Body of pancreas (tissue), 4 donors: Measurements from ENCODE around the gene SAMD10. TPM values are rescaled to one million over a fixed set of nuclear protein-coding genes. Genes with fewer than 3 reads are reported as not detected.
A peak's percentile ranks its signal among the peaks of the same experiment; 100 is the strongest.

Experiments
- ATAC-seq: fragments of 150-250 bp; one replicate; pipeline ENCODE4 v1.9.1; 2016
- DNase-seq, 4 donors: peaks; one replicate each; pipeline ENCODE4 v3.0.0-alpha.2; 2019
- H3K27ac ChIP-seq, 4 donors: fragments of 200-600 bp; sonication (generic); 1 replicate in 3 of 4; 2 replicates in 1 of 4; pipeline versions ENCODE4 v1.5.1 to v1.6.1; 2016 to 2019; ENCODE audit warnings: mild to moderate bottlenecking in 1 of 4, mixed read lengths in 1 of 4, moderate library complexity in 1 of 4
- H3K27me3 ChIP-seq, 2 donors: fragments of 200-600 bp; sonication (generic); one replicate each; pipeline ENCODE4 v1.6.0; 2016; ENCODE audit warnings: mild to moderate bottlenecking in 1 of 2
- H3K36me3 ChIP-seq, 2 donors: fragments of 200-600 bp; sonication (generic); replicated peaks in 1 of 2; 2 replicates each; pipeline ENCODE4 v1.5.1; 2016; ENCODE audit warnings: low read depth in 2 of 2; ENCODE audit not compliant: insufficient read depth in 1 of 2
- H3K4me1 ChIP-seq: fragments of 200-600 bp; sonication (generic); one replicate; pipeline ENCODE4 v1.6.0; 2016
- H3K4me3 ChIP-seq, 2 donors: fragments of 200-600 bp; sonication (generic); 1 replicate in 1 of 2; 2 replicates in 1 of 2; pipeline ENCODE4 v1.5.1; 2016 to 2019
- H3K9me3 ChIP-seq, 3 donors: fragments of 200-600 bp; sonication (generic); 1 replicate in 2 of 3; 2 replicates in 1 of 3; pipeline ENCODE4 v1.5.1; 2016
- POLR2A ChIP-seq, 3 donors: fragments of 450-650 bp; IDR thresholded peaks; one replicate each; pipeline ENCODE4 v1.6.1; 2016; ENCODE audit warnings: antibody characterized with exemption in 3 of 3, mild to moderate bottlenecking in 2 of 3
- WGBS, 2 donors: methylation state at CpG; one replicate each; pipeline ENCODE4 v1.1.5; 2017; 5-methylcytosine and 5-hydroxymethylcytosine counted together
- intact Hi-C: fragments of 100-400 bp; cut with DNase I; formaldehyde crosslinking; loops from one replicate; pipeline ENCODE4 v1.15.1; 2023
- total RNA-seq, 2 donors: library from RNA; depleted of rRNA; stranded (reverse); fragments of >200 nt; gene quantifications; one replicate each; pipeline ENCODE4 v1.1.0, GENCODE V29; 2016
- TF ChIP-seq, protein P1 (sequence below), 7 experiments: fragments of 450-650 bp in 4 of 7; fragments of 200-600 bp in 3 of 7; sonication (generic) in 3 of 7; IDR thresholded peaks; one replicate each; pipeline ENCODE4 v1.5.1; 2016 to 2019; ENCODE audit warnings: antibody characterized with exemption in 7 of 7

SAMD10 gene
- total RNA-seq, 2 donors from 2014 or later: 3.6 to 7.6 TPM

DNA sequence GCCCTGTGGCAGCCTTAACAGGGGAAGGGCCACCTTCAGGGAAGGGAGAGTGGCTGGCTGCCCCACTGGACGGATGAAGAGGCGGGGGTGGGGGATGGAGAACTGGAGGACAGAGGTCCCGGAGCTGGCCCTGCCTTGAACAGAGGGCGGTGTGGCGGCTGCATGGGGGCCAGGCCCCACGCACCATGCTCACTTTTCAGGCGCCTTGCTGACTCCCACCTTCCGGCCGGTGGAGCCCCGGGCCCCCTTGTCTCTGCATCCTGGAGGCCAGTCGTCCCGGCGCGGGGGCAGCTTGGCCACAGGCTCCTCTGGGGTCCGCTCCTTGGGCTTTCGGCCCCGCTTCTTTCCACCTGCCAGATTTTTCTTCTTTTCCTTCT is 19.8 kb downstream of the SAMD10 start:
- no peaks in the 10 kb centered on the region for H3K9me3 ChIP-seq
- no peak overlapping the region for H3K27ac ChIP-seq
- H3K4me1 ChIP-seq: peaks cover 23% of the 10 kb centered on the region
- peaks cover 0 to 12% of the 10 kb centered on the region in 2 donors for H3K36me3 ChIP-seq
- no peak for DNase-seq
- no peak for ATAC-seq
- intact Hi-C loops: loop anchor here (10.0 kb wide), 1 partner anchor 415 kb away; the partner anchor contains the start of gene SRMS
- no peak overlapping the region for H3K4me3 ChIP-seq
- 91 to 92% methylated on average over 12 to 15 of the region's 17 CpGs for WGBS, 2 donors
- no peaks in the 10 kb centered on the region for H3K27me3 ChIP-seq
- no peak for TF ChIP-seq POLR2A (IDR thresholded peaks at IDR 0.05)
- TF ChIP-seq, protein P1, sequence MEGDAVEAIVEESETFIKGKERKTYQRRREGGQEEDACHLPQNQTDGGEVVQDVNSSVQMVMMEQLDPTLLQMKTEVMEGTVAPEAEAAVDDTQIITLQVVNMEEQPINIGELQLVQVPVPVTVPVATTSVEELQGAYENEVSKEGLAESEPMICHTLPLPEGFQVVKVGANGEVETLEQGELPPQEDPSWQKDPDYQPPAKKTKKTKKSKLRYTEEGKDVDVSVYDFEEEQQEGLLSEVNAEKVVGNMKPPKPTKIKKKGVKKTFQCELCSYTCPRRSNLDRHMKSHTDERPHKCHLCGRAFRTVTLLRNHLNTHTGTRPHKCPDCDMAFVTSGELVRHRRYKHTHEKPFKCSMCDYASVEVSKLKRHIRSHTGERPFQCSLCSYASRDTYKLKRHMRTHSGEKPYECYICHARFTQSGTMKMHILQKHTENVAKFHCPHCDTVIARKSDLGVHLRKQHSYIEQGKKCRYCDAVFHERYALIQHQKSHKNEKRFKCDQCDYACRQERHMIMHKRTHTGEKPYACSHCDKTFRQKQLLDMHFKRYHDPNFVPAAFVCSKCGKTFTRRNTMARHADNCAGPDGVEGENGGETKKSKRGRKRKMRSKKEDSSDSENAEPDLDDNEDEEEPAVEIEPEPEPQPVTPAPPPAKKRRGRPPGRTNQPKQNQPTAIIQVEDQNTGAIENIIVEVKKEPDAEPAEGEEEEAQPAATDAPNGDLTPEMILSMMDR (IDR thresholded peaks at IDR 0.05): no peak

DNA sequence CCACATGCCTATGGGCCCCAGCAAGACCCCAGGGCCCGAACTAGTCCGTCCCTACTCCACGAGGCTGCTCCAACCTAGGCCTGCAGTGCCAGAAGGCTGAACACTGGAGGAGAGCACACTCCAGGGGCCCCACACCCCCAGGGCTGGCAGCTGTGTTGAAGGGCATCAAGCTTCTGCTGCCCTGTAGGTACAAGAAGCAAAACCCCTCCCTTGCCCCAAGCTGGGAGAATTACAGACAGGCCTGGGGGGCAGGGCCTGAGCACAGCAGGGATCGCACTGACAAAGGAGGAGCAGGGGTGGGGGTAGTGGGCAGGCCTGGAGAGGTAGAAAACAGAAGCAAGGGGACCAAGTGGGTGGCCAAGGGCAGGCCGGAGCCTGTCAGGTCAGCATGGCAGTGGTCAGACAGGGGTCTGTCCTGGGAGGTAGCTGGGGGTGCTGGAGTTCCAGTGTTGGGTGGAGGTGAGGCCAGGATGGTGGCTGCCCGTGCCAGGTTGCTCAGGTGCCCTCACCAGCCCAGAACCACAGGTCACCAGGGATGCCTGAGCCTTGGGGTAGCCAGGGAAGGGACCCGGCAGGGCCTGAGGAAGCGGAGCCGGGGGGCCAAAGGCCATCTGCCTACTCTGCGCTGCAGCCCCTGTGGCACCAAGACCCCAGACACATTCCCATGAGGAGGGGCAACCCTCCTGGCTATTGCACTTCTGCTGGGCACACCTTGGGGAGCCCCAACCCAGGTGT is 20.3 kb downstream of the SAMD10 start:
- DNase-seq (no peak), ATAC-seq (no peak)
- peaks cover 0 to 12% of the 10 kb centered on the region in 2 donors for H3K36me3 ChIP-seq
- H3K27me3 ChIP-seq: no peaks in the 10 kb centered on the region
- intact Hi-C loops: no loop called here
- no peak overlapping the region for H3K27ac ChIP-seq
- no peak overlapping the region for H3K4me3 ChIP-seq
- peaks cover 28% of the 10 kb centered on the region for H3K4me1 ChIP-seq
- TF ChIP-seq, protein P1 (IDR thresholded peaks at IDR 0.05): no peak
- no peak for TF ChIP-seq POLR2A (IDR thresholded peaks at IDR 0.05)
- no peaks in the 10 kb centered on the region for H3K9me3 ChIP-seq
- 71 to 90% methylated on average over 5 to 10 of the region's 10 CpGs for WGBS, 2 donors

DNA sequence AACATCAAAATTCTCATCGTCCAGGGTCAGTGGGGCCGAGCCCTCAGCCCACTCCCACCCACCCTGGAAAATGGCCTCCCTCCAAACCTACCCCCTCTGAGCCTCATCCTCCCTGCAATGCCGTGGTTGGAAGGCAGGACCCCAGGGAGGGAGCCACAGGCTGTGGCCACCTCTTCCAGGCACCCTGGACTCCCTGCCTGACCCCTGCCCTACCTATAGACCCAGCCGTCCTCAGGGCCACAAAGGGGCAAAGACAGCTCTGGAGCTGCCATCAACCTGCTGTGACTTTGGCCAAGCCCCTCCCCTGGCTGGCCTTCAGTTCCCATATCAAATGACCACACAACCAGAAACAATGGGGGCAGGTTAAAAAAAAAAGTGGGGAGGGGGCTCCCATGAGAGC is 21.0 kb downstream of the SAMD10 start:
- WGBS, 2 donors: 47 to 67% methylated on average over 4 of the region's 4 CpGs
- Histone ChIP-seq H3K9me3 (no peaks in the 10 kb centered on the region), H3K36me3 (peaks cover 0 to 8% of the 10 kb centered on the region in 2 donors), H3K4me3 (no peak overlapping the region), H3K27ac (no peak overlapping the region), H3K27me3 (no peaks in the 10 kb centered on the region), H3K4me1 (peaks cover 35% of the 10 kb centered on the region)
- intact Hi-C loops: no loop called here
- ATAC-seq (no peak), DNase-seq (no peak)
- TF ChIP-seq, protein P1 (IDR thresholded peaks at IDR 0.05): no peak
- TF ChIP-seq POLR2A (IDR thresholded peaks at IDR 0.05): no peak

DNA sequence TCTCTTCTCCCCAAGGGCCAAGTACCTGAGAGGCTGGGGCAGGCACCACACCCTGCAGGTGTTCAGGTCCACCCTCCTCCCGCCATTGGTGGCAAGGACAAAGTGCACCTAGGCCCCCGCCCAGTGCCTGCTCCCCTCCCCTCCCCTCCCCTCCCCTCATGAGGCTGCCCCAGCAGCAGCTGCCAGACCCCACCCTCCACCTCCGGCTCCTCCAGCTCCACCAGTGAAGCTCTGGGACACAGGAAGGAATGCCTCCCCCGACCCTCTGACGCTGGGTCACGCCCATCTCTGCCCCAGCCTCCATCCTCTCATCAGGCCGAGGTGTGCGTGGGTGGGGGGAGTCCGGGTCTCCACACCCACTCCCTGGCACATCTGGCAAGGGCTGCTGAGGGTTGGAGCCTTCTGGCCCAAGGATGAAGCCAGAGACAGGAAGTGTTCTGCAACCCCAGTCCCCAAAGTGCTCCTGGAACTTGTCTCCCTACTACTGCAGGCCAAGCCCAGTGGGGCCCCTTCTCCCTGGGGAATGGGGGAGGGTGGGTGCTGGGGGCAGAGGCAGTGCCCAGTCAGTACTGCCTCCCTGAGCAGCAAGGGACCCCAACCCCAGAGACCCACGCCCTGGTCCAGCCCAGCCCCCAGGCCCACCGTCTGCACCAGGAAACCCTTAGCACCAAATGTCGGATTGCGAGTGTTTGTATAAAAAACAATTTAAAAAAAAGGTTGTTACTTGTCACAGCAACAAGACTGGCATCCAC is 21.6 kb downstream of the SAMD10 start:
- Histone ChIP-seq H3K27me3 (no peaks in the 10 kb centered on the region), H3K4me3 (no peak overlapping the region), H3K36me3 (peaks cover 0 to 8% of the 10 kb centered on the region in 2 donors), H3K9me3 (no peaks in the 10 kb centered on the region), H3K4me1 (peaks cover 41% of the 10 kb centered on the region), H3K27ac (peak overlapping the region in 2 of 4 donors; percentile 63 to 91)
- peak in 1 of 4 donors; percentile 62 for DNase-seq
- TF ChIP-seq POLR2A (IDR thresholded peaks at IDR 0.05): no peak
- TF ChIP-seq, protein P1 (IDR thresholded peaks at IDR 0.05): no peak
- intact Hi-C loops: no loop called here
- 51 to 67% methylated on average over 4 to 12 of the region's 13 CpGs for WGBS, 2 donors
- ATAC-seq: no peak
